GM19351 (cell line): Measurements from ENCODE around the gene ZNF699.
"Not testable (repeated sequence)": the region's sequence is repeated elsewhere in the genome, so short reads cannot be mapped to it uniquely, and the experiment has no call there.

Experiments used
- ATAC-seq: cut with Tn5 transposase; IDR thresholded peaks from one replicate; pipeline ENCODE4 v1.9.1; 2021; ENCODE audit warnings: mild to moderate bottlenecking, moderate library complexity; ENCODE audit not compliant: unreplicated experiment

ZNF699 gene

DNA sequence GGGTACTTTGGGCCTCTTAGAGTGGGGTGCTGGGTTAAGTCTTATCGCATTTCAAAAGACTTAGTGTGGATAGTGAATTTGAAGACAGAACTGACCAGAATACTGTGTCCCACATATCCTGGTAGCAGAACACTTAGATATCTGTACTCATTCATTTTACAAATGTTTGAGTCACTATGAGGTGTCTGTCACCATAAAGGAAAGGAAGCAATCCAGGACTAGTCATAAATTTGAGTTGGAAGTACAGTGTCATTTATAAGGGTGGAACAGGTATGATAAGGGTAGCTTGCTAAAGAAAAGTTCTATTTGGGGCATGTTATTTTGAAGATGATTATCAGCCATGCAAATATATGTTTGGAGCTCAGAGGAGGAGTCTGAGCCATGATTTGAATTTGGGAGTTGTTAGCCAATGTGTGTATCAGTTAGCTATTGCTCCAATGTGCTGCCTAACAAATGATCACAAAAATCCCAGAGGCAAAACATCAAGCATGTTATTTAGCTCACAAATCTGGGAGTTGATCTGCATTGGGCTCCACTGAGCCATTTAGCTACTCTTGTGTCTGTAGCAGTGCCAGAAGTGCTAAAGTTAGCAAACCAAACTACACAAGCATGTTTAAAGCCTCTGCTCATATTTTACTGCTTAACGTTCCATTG is 20.3 kb downstream of the ZNF699 start:
- no peak for ATAC-seq

DNA sequence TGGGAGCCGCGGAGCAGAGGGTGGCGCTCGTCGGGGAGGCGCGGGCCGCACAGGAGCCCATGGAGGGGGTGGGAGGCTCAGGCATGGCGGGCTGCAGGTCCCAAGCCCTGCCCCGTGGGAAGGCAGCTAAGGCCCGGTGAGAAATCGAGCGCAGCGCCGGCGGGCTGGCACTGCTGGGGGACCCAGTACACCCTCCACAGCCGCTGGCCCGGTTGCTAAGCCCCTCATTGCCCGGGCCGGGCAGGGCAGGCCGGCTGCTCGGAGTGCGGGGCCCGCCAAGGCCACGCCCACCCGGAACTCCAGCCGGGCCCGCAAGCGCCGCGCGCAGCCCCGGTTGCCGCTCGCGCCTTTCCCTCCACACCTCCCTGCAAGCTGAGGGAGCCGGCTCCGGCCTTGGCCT is 26.2 kb downstream of the ZNF699 start:
- not testable (repeated sequence) for ATAC-seq

DNA sequence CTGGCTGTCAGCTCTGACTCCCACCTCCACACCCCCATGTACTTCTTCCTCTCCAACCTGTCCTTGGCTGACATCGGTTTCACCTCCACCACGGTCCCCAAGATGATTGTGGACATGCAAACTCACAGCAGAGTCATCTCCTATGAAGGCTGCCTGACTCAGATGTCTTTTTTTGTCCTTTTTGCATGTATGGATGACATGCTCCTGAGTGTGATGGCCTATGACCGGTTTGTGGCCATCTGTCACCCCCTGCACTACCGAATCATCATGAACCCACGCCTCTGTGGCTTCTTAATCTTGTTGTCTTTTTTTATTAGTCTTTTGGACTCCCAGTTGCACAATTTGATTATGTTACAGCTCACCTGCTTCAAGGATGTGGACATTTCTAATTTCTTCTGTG is 58.4 kb downstream of the ZNF699 start:
- ATAC-seq = no peak

DNA sequence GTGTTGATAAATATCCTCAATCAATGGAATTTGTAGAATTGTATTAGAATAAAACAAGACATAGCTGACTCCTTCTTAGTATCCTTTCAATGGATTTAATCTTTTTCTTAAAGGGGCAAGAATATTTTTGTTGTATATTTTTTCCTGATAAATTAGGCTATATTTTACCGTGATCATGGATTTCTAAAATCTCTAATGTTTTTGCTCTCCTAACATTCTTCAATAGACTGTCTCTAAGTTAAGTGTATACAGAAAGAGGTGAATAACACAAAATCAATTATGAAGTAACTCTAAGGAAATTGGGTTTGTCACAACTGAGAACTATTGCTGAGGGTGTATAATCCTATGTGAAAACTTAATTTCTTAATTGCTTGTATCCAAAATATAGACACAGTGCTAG is 59.0 kb downstream of the ZNF699 start, which contains the start of gene OR7E24:
Gene OR7E24, plus strand, starts transcription at position 301 of the 400 bp plus-strand sequence. CDS start 114 bp downstream, outside the sequence.
- ATAC-seq = no peak
